NB4 (cell line): Measurements from ENCODE around the gene C16orf54.

Experiments
- CTCF ChIP-seq: IDR thresholded peaks from one replicate; pipeline ENCODE4 v1.5.1; 2012; ENCODE audit warnings: low read depth, low read length
- MAX ChIP-seq: IDR thresholded peaks from 2 replicates; pipeline ENCODE4 v1.6.1; 2011; ENCODE audit warnings: low read depth, low read length
- POLR2A ChIP-seq: IDR thresholded peaks from 2 replicates; pipeline ENCODE4 v1.6.1; 2011; ENCODE audit warnings: mild to moderate bottlenecking; ENCODE audit not compliant: insufficient read length; ENCODE audit errors: extremely low read depth

GRCh38 chr16:29784901-29785500 lies 39.2 kb upstream of the C16orf54 start:
- TF ChIP-seq CTCF (no peak), POLR2A (no peak), MAX (no peak)
